Endothelial cell of umbilical vein (primary cell): ENCODE results near the gene DLD.
"Not testable (repeated sequence)": the region's sequence is repeated elsewhere in the genome, so short reads cannot be mapped to it uniquely, and the experiment has no call there.

Experiments
- CTCF ChIP-seq, 2 donors: IDR thresholded peaks; 1 replicate in 1 of 2; 2 replicates in 1 of 2; pipeline ENCODE4 v1.5.1; 2011; ENCODE audit warnings: low read length in 2 of 2, mild to moderate bottlenecking in 2 of 2, moderate library complexity in 2 of 2, control low read depth in 1 of 2, inconsistent platforms in 1 of 2, low read depth in 1 of 2; ENCODE audit not compliant: insufficient read depth in 1 of 2; ENCODE audit errors: extremely low read depth in 1 of 2
- MAX ChIP-seq: IDR thresholded peaks from 2 replicates; pipeline ENCODE4 v1.6.1; 2011; ENCODE audit not compliant: insufficient read depth, insufficient read length
- POLR2AphosphoS5 ChIP-seq: IDR thresholded peaks from 2 replicates; pipeline ENCODE4 v1.6.1; 2012; ENCODE audit warnings: low read depth, mild to moderate bottlenecking, control low read depth, low read length, moderate library complexity; ENCODE audit not compliant: insufficient read depth

- TF ChIP-seq CTCF (IDR thresholded peaks at IDR 0.05; ENCODE audit: extremely low read depth in 1 of 2, insufficient read depth in 1 of 2, low read depth in 1 of 2, low read length in 2 of 2); MAX; POLR2AphosphoS5: not testable (repeated sequence)
These were observed 42.8 kb upstream of the DLD start for GRCh38 chr7:107848211-107848610.
